Gastrocnemius medialis (tissue), 4 donors: ENCODE results near the gene RABGAP1L. TPM values are rescaled to one million over a fixed set of nuclear protein-coding genes. Genes with fewer than 3 reads are reported as not detected.

Source experiments
- ATAC-seq, 2 donors: fragments of 150-250 bp; one replicate each; pipeline ENCODE4 v1.9.1; 2016
- DNase-seq, 2 donors: peaks; one replicate each; pipeline ENCODE4 v3.0.0-alpha.2; 2019
- H3K27ac ChIP-seq, 4 donors: fragments of 200-600 bp; sonication (generic); 1 replicate in 1 of 4; 2 replicates in 3 of 4; pipeline ENCODE4 v1.5.1; 2016 to 2018; ENCODE audit warnings: mild to moderate bottlenecking in 2 of 4, moderate library complexity in 1 of 4
- H3K27me3 ChIP-seq, 3 donors: fragments of 200-600 bp; sonication (generic) in 2 of 3; 1 replicate in 1 of 3; 2 replicates in 2 of 3; pipeline versions ENCODE4 v1.5.1 to v1.6.0; 2016 to 2019; ENCODE audit warnings: mild to moderate bottlenecking in 1 of 3, moderate library complexity in 1 of 3
- H3K36me3 ChIP-seq, 2 donors: fragments of 200-600 bp; sonication (generic) in 1 of 2; one replicate each; pipeline ENCODE4 v1.5.1; 2017 to 2018
- H3K4me1 ChIP-seq, 2 donors: fragments of 200-600 bp; sonication (generic) in 1 of 2; one replicate each; pipeline ENCODE4 v1.5.1; 2016 to 2017; ENCODE audit warnings: mild to moderate bottlenecking in 2 of 2
- H3K4me3 ChIP-seq, 4 donors: fragments of 200-600 bp; sonication (generic) in 3 of 4; 1 replicate in 1 of 4; 2 replicates in 3 of 4; pipeline ENCODE4 v1.5.1; 2016 to 2019; ENCODE audit warnings: mild to moderate bottlenecking in 2 of 4
- H3K9me3 ChIP-seq, 3 donors: fragments of 200-600 bp; sonication (generic) in 2 of 3; 1 replicate in 1 of 3; 2 replicates in 2 of 3; pipeline ENCODE4 v1.5.1; 2016 to 2019
- CTCF ChIP-seq, 5 experiments: fragments of 450-650 bp in 3 of 5; fragments of 200-600 bp in 2 of 5; sonication (generic) in 2 of 5; IDR thresholded peaks in 4 of 5; conservative IDR thresholded peaks in 1 of 5; 1 replicate in 4 of 5; 2 replicates in 1 of 5; pipeline ENCODE4 v1.5.1; 2016 to 2019; ENCODE audit warnings: antibody characterized with exemption in 5 of 5, mild to moderate bottlenecking in 3 of 5, moderate library complexity in 3 of 5
- POLR2A ChIP-seq, 2 donors: fragments of 450-650 bp; IDR thresholded peaks; one replicate each; pipeline ENCODE4 v1.6.1; 2017; ENCODE audit warnings: antibody characterized with exemption in 2 of 2, mild to moderate bottlenecking in 2 of 2, moderate library complexity in 2 of 2
- in situ Hi-C, 4 donors: fragments of 200-750 bp; cut with MboI; loops; one replicate each; pipeline versions ENCODE4 v1.15.0 to v1.8.0; 2017; ENCODE audit warnings: low sequenced_read_pairs in 4 of 4
- intact Hi-C: fragments of 100-400 bp; cut with DNase I; formaldehyde crosslinking; loops from one replicate; pipeline ENCODE4 v1.15.1; 2023; ENCODE audit warnings: low total_unique reads
- total RNA-seq, 4 donors: library from RNA; depleted of rRNA; stranded (reverse); fragments of >200 nt; gene quantifications; one replicate each; pipeline versions ENCODE4 v1.1.0 to v1.2.3, GENCODE V29; 2016

Gene RABGAP1L
- total RNA-seq, 4 donors from 2014 or later: 8.8 to 22.2 (median 14.9) TPM

GRCh38 chr1:174301295-174302077 lies 142.2 kb downstream of the RABGAP1L start:
- TF ChIP-seq POLR2A (IDR thresholded peaks at IDR 0.05) (no peak), CTCF (IDR thresholded peaks at IDR 0.05 in 4 of 5, conservative IDR thresholded peaks at IDR 0.05 in 1 of 5) (no peak)
- Histone ChIP-seq H3K27me3 (no peaks in the 10 kb centered on the region), H3K4me3 (no peak overlapping the region), H3K4me1 (no peaks in the 10 kb centered on the region), H3K36me3 (peaks cover 0 to 16% of the 10 kb centered on the region in 2 donors), H3K27ac (no peak overlapping the region), H3K9me3 (peaks cover 0 to 4% (median 0%) of the 10 kb centered on the region in 3 donors)
- DNase-seq (no peak), ATAC-seq (no peak)
- intact Hi-C loops: no loop called here
- in situ Hi-C loops: no loop called here

GRCh38 chr1:174308604-174309003 lies 149.3 kb downstream of the RABGAP1L start:
- in situ Hi-C loops: no loop called here
- TF ChIP-seq POLR2A (IDR thresholded peaks at IDR 0.05) (no peak), CTCF (IDR thresholded peaks at IDR 0.05 in 4 of 5, conservative IDR thresholded peaks at IDR 0.05 in 1 of 5) (no peak)
- H3K9me3 ChIP-seq: no peaks in the 10 kb centered on the region
- H3K4me3 ChIP-seq: no peak overlapping the region
- H3K27me3 ChIP-seq: no peaks in the 10 kb centered on the region
- DNase-seq (no peak), ATAC-seq (no peak)
- intact Hi-C loops: no loop called here
- no peak overlapping the region for H3K27ac ChIP-seq
- peaks cover 0 to 10% of the 10 kb centered on the region in 2 donors for H3K36me3 ChIP-seq
- no peaks in the 10 kb centered on the region for H3K4me1 ChIP-seq

- TF ChIP-seq POLR2A (IDR thresholded peaks at IDR 0.05): no peak
- no peak for TF ChIP-seq CTCF (IDR thresholded peaks at IDR 0.05 in 4 of 5, conservative IDR thresholded peaks at IDR 0.05 in 1 of 5)
- intact Hi-C loops (no loop called here), in situ Hi-C loops (no loop called here)
- Histone ChIP-seq H3K4me1 (no peaks in the 10 kb centered on the region), H3K27ac (no peak overlapping the region), H3K9me3 (no peaks in the 10 kb centered on the region), H3K27me3 (no peaks in the 10 kb centered on the region), H3K36me3 (peaks cover 0 to 10% of the 10 kb centered on the region in 2 donors), H3K4me3 (no peak overlapping the region)
- no peak for ATAC-seq
- no peak for DNase-seq
Measured at GRCh38 chr1:174309490-174309889, 150.2 kb downstream of the RABGAP1L start.

GRCh38 chr1:174314433-174314832 lies 155.1 kb downstream of the RABGAP1L start:
- DNase-seq (no peak), ATAC-seq (no peak)
- H3K4me3 ChIP-seq: no peak overlapping the region
- in situ Hi-C loops (no loop called here), intact Hi-C loops (no loop called here)
- no peak overlapping the region for H3K27ac ChIP-seq
- TF ChIP-seq POLR2A (IDR thresholded peaks at IDR 0.05): no peak
- TF ChIP-seq CTCF (IDR thresholded peaks at IDR 0.05 in 4 of 5, conservative IDR thresholded peaks at IDR 0.05 in 1 of 5): no peak
- H3K36me3 ChIP-seq: peaks cover 0 to 7% of the 10 kb centered on the region in 2 donors
- peaks cover 0 to 14% (median 5%) of the 10 kb centered on the region in 3 donors for H3K9me3 ChIP-seq
- H3K4me1 ChIP-seq: no peaks in the 10 kb centered on the region
- no peaks in the 10 kb centered on the region for H3K27me3 ChIP-seq
